ENCODE results near the gene MINDY4.

The MINDY4 gene

DNA sequence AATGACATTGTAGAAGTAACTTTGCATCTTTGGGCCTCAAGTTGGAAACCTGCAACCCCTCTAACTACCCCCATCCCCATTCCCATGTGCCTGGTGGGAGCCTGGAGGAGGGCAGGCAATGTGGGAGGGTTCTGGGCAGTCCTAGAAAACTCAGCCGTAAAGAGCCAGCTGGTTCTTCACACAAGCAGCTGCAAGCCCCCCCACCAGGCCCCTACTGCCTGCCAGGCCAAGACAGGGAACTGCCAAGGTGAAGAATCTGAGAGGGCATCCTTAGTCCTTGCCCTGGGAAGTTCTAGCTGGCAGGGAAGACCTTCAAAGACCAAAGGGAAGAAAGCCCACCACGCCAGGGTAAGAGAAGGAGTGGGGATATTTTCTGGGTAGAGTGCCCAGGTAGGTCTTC is 31.5 kb upstream of the MINDY4 start:
- no peak overlapping the region for H3K4me3 ChIP-seq (replicated peaks; ENCODE audit: low read depth, low read length)
- no peak for DNase-seq (ENCODE audit: extremely low read depth, low read depth)
- TF ChIP-seq CTCF (IDR thresholded peaks at IDR 0.05; ENCODE audit: low read depth, low read length, missing control alignments): no peak

DNA sequence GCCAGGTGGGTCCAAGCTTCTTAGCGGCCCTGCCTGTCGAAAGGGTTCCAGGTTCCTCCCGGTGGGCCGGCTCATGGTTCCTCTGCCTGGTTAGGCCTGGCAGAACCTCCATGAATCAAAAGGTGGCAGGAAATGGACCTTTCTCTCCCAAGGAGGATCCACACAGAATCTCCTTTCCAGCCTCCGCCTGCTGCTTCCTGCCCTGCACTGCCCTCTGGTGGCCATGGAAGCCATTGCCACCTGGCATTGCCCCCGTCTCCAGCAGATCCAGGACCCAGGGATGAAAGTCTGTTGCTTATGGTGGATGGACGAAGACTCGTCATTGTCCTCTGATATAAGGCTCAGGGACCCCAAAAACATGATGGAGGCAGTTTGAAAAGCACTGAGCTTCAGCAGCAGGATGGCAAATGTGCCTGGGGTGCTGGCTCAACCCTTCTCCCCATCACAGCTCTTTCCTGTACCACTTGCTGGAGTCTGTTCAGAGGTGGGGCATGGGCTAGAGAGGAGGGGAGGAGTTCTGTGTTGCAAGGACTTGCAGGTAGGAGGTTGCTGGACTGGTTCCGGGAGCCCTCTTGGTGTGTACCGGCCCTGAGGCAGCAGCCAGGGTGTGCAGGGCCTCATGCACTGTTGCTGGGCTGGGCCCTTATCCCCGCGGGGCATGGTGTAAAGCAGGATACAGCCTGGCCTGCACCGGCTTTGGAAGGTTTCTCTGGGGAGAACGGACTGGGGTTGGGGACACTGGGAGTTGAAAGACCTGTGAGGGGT is 30.6 kb upstream of the MINDY4 start:
- TF ChIP-seq CTCF (IDR thresholded peaks at IDR 0.05; ENCODE audit: low read depth, low read length, missing control alignments): peak; percentile 99
- H3K4me3 ChIP-seq (replicated peaks; ENCODE audit: low read depth, low read length): no peak overlapping the region
- DNase-seq (ENCODE audit: extremely low read depth, low read depth): no peak

DNA sequence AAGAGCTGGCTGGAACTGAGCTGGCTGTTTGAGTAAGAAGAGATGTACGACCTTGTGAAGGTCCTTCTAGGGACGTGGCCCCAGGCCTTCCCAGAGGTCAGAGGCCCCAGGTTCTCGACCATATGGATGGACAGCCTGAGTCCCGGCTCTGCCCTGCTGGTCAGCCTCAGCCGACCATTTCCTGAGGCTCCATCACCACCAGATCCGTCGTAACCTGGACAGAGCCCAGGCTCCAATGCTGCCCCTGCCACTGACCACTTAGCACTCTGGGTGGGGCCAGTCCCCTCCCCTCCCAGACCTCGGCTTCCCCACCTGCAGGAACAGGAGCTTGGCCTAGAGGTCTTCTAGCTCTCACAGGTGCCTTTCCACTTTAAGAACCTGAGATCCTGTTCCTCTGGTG is 29.9 kb upstream of the MINDY4 start:
- H3K4me3 ChIP-seq (replicated peaks; ENCODE audit: low read depth, low read length): no peak overlapping the region
- TF ChIP-seq CTCF (IDR thresholded peaks at IDR 0.05; ENCODE audit: low read depth, low read length, missing control alignments): no peak
- DNase-seq (ENCODE audit: extremely low read depth, low read depth): no peak

GRCh38 chr7:30743371-30744074 is 27.7 kb upstream of the MINDY4 start:
- DNase-seq (ENCODE audit: extremely low read depth, low read depth): no peak
- no peak overlapping the region for H3K4me3 ChIP-seq (replicated peaks; ENCODE audit: low read depth, low read length)
- TF ChIP-seq CTCF (IDR thresholded peaks at IDR 0.05; ENCODE audit: low read depth, low read length, missing control alignments): peak; percentile 54

DNA sequence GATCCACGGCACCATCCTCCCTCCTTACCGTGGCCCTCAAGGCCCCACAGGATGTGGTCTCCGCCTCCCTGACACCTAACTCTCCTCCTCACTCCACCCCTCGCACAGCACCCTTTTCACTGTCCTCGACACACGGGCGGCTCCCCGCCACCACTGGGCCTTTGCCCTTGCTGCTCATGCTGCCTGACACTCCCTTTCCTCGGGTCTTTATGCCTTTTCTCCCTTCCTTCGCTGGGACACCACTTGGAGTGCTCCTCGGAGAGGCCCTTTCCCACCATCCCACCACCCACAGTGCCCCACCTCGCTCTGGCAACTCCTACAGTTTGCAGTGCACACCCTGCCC is 27.2 kb upstream of the MINDY4 start:
- no peak for DNase-seq (ENCODE audit: extremely low read depth, low read depth)
- TF ChIP-seq CTCF (IDR thresholded peaks at IDR 0.05; ENCODE audit: low read depth, low read length, missing control alignments): no peak
- no peak overlapping the region for H3K4me3 ChIP-seq (replicated peaks; ENCODE audit: low read depth, low read length)

- no peak for TF ChIP-seq CTCF (IDR thresholded peaks at IDR 0.05; ENCODE audit: low read depth, low read length, missing control alignments)
- no peak overlapping the region for H3K4me3 ChIP-seq (replicated peaks; ENCODE audit: low read depth, low read length)
- no peak for DNase-seq (ENCODE audit: extremely low read depth, low read depth)
These were observed 25.8 kb upstream of the MINDY4 start for GRCh38 chr7:30745261-30745941.

All from HFF-Myc (cell line).